Endodermal cell (in vitro differentiated cells): ENCODE measurements around the gene HTR1D. TPM values are rescaled to one million over a fixed set of nuclear protein-coding genes. Genes with fewer than 3 reads are reported as not detected.
"Not testable (repeated sequence)": the region's sequence is repeated elsewhere in the genome, so short reads cannot be mapped to it uniquely, and the experiment has no call there.

Experiments used
- DNase-seq: peaks from one replicate; pipeline ENCODE4 v3.0.0-alpha.2; 2017
- H3K27ac ChIP-seq: 2 replicates; pipeline ENCODE4 v1.5.1; 2013; ENCODE audit warnings: mild to moderate bottlenecking, low read depth, low read length, moderate library complexity
- H3K27me3 ChIP-seq: 2 replicates; pipeline ENCODE4 v1.6.1; 2013; ENCODE audit warnings: mild to moderate bottlenecking, low read length, moderate library complexity; ENCODE audit not compliant: insufficient read depth, control insufficient read depth, poor library complexity, severe bottlenecking
- H3K36me3 ChIP-seq: 2 replicates; pipeline ENCODE4 v1.7.0; 2013; ENCODE audit warnings: mild to moderate bottlenecking, low read length, moderate library complexity; ENCODE audit not compliant: control insufficient read depth, insufficient read depth
- H3K4me1 ChIP-seq: one replicate; pipeline ENCODE4 v1.7.0; 2013; ENCODE audit warnings: low read length; ENCODE audit not compliant: control insufficient read depth, insufficient read depth
- H3K4me3 ChIP-seq: 2 replicates; pipeline ENCODE4 v1.5.1; 2013; ENCODE audit warnings: mild to moderate bottlenecking, low read length, moderate library complexity
- H3K9ac ChIP-seq: 2 replicates; pipeline ENCODE4 v1.6.1; 2013; ENCODE audit warnings: mild to moderate bottlenecking, low read length, moderate library complexity; ENCODE audit not compliant: poor library complexity, severe bottlenecking; ENCODE audit errors: extremely low read depth
- H3K9me3 ChIP-seq: 2 replicates; pipeline ENCODE4 v1.6.1; 2013; ENCODE audit warnings: mild to moderate bottlenecking, low read length, moderate library complexity; ENCODE audit not compliant: control insufficient read depth
- H3K27ac Mint-ChIP-seq: 2 replicates; pipeline ENCODE4 v1.8.0; 2020; ENCODE audit warnings: mixed read lengths
- H3K27me3 Mint-ChIP-seq: 2 replicates; pipeline ENCODE4 v1.8.0; 2021; ENCODE audit warnings: mild to moderate bottlenecking, mixed read lengths; ENCODE audit not compliant: insufficient read depth
- H3K36me3 Mint-ChIP-seq: 2 replicates; pipeline ENCODE4 v1.8.0; 2020; ENCODE audit warnings: low read depth, mixed read lengths
- H3K4me1 Mint-ChIP-seq: 2 replicates; pipeline ENCODE4 v1.8.0; 2020; ENCODE audit warnings: mixed read lengths
- H3K4me3 Mint-ChIP-seq: 2 replicates; pipeline ENCODE4 v1.8.0; 2020; ENCODE audit warnings: mild to moderate bottlenecking, moderate library complexity, mixed read lengths
- H3K9me3 Mint-ChIP-seq: 2 replicates; pipeline ENCODE4 v1.8.0; 2020; ENCODE audit warnings: mild to moderate bottlenecking, mixed read lengths
- WGBS, 2 experiments: methylation state at CpG; one replicate each; pipeline versions ENCODE4 v1.1.5 to v1.1.7; 2013; ENCODE audit warnings: missing lambda C conversion rate in 2 of 2, mixed read lengths in 1 of 2; ENCODE audit not compliant: insufficient coverage in 1 of 2, insufficient read length in 1 of 2; 5-methylcytosine and 5-hydroxymethylcytosine counted together
- long read RNA-seq, 4 experiments: library from polyadenylated mRNA in 2 of 4; library from RNA in 1 of 4; library from capped mRNA in 1 of 4; stranded (forward) in 3 of 4; unstranded in 1 of 4; transcript quantifications; one replicate each; pipeline ENCODE4 v2.0.0, GENCODE V29; 2020 to 2021; ENCODE audit warnings: inconsistent platforms in 1 of 4
- polyA plus RNA-seq, 2 experiments: library from polyadenylated mRNA; stranded (reverse); fragments of 50-300 nt; gene quantifications; one replicate each; pipeline ENCODE4 v1.2.3, GENCODE V29; 2013
- total RNA-seq, 2 donors: library from RNA; stranded (reverse); fragmentation: NEBNext Ultra II Directional in 1 of 2; extraction: Animal tissue kit (Norgen Biotek cat#: 25700) in 1 of 2; gene quantifications; 2 replicates in 1 of 2; 3 replicates in 1 of 2; pipeline ENCODE4 v1.2.1, GENCODE V29; 2021
- TF ChIP-seq, protein P1 (sequence below): fragments of 200-600 bp; sonication (generic); conservative IDR thresholded peaks from 2 replicates; pipeline ENCODE4 v1.5.0; 2021; ENCODE audit warnings: antibody characterized with exemption, mild to moderate bottlenecking

The HTR1D gene, protein sequence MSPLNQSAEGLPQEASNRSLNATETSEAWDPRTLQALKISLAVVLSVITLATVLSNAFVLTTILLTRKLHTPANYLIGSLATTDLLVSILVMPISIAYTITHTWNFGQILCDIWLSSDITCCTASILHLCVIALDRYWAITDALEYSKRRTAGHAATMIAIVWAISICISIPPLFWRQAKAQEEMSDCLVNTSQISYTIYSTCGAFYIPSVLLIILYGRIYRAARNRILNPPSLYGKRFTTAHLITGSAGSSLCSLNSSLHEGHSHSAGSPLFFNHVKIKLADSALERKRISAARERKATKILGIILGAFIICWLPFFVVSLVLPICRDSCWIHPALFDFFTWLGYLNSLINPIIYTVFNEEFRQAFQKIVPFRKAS
- 1 to 10 TPM; 2.9 to 4.1 TPM for total RNA-seq
- polyA plus RNA-seq (2013, experiment 1 of 2) = 1.1 TPM
- 1.1 TPM for polyA plus RNA-seq (2013, experiment 2 of 2)
- long read RNA-seq, experiment 1, partial matches to known transcripts = 0 of 2 reads
- long read RNA-seq, experiment 1, other reads (novel, unspliced or antisense) = 1 of 2 reads
- long read RNA-seq, experiment 2, partial matches to known transcripts = 5 of 12 reads
- long read RNA-seq, experiment 2, other reads (novel, unspliced or antisense) = 5 of 12 reads
- long read RNA-seq, experiment 3, partial matches to known transcripts = 0 of 5 reads
- long read RNA-seq, experiment 3, other reads (novel, unspliced or antisense) = 4 of 5 reads
- long read RNA-seq, experiment 4 = 0 reads

DNA sequence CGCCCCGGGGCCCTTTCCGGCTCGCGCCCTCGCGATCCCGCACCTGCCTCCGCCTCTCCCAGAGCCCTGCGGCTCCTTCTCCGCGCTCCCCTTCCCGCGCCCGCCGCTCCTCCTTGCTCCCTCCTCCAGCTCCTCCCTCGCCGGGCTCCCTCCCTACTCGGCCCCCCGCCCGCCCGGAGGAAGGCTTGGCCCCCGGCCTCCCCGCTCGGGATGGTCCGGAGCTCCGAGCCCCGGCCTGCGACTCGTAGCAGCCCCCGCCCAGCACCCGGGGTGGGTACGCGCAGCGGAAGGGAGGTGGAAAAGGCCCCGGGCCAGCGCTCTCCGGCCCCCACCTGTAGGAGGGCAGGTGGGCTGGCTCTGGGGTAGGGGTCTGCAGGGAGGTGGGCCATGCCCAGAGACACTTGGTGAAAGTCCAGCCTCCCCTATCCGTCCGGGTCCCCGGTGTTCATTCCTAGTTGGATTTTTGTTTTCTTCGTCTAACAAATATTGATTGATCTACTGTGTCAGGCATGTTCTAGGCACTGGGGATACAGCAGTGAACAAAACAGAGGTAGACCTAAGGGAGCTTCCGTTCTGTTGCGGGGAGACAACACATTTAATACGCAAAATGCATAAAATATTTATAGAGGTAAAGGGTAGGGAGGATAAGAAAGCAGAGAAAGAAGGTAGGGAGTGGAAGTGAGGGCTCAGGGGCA lies at the start of gene HTR1D:
Gene HTR1D (minus strand): TSS at position 82 of the 695 bp plus-strand sequence. CDS start 23,283 bp downstream, outside the sequence.
- H3K27ac ChIP-seq = no peak within 1 kb of the TSS
- Mint-ChIP-seq H3K27ac (no peak within 1 kb of the TSS), H3K4me3 (peak within 1 kb of the TSS; percentile 66), H3K27me3 (peaks cover 32% of the 10 kb centered on the region), H3K36me3 (no peaks in the 10 kb centered on the region), H3K4me1 (peaks cover 11% of the 10 kb centered on the region), H3K9me3 (no peaks in the 10 kb centered on the region)
- H3K4me1 ChIP-seq = no peaks in the 10 kb centered on the region
- peak within 1 kb of the TSS; percentile 30 for H3K9ac ChIP-seq
- no peaks in the 10 kb centered on the region for H3K9me3 ChIP-seq
- peak; percentile 86 for DNase-seq
- TF ChIP-seq, protein P1, sequence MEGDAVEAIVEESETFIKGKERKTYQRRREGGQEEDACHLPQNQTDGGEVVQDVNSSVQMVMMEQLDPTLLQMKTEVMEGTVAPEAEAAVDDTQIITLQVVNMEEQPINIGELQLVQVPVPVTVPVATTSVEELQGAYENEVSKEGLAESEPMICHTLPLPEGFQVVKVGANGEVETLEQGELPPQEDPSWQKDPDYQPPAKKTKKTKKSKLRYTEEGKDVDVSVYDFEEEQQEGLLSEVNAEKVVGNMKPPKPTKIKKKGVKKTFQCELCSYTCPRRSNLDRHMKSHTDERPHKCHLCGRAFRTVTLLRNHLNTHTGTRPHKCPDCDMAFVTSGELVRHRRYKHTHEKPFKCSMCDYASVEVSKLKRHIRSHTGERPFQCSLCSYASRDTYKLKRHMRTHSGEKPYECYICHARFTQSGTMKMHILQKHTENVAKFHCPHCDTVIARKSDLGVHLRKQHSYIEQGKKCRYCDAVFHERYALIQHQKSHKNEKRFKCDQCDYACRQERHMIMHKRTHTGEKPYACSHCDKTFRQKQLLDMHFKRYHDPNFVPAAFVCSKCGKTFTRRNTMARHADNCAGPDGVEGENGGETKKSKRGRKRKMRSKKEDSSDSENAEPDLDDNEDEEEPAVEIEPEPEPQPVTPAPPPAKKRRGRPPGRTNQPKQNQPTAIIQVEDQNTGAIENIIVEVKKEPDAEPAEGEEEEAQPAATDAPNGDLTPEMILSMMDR = no peak
- H3K36me3 ChIP-seq = no peaks in the 10 kb centered on the region
- H3K27me3 ChIP-seq = peaks cover 30% of the 10 kb centered on the region
- WGBS, 2 experiments = 3% methylated on average over 5 to 45 of the region's 45 CpGs
- peak within 1 kb of the TSS; percentile 76 for H3K4me3 ChIP-seq

DNA sequence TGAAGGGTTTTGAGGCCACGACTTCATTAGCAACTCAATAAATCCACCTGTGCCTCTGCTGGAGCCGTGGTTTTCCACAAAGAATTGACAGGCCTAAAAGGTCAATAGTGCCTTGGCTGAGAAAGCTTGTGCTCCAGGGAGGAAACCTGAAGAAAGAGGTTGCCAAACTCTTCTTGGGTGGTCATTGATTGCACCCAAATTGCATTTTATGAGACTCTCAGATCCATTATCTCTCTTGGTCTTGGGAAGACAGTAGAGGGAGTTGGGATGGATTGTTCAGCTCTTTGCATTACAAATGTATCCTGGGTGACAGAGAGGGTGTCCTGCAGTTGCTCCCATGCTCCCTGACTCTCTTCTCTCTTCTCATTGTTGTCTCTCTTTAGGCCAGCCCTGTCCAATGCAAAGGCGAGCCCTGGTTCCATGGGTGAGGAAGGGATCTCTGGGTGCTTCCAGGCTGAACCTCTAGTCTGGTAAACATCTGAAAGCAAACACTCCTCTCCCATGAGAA lies 46.1 kb upstream of the HTR1D start:
- no peak for DNase-seq
- no peak overlapping the region for H3K4me3 Mint-ChIP-seq
- no peak overlapping the region for H3K27ac ChIP-seq

DNA sequence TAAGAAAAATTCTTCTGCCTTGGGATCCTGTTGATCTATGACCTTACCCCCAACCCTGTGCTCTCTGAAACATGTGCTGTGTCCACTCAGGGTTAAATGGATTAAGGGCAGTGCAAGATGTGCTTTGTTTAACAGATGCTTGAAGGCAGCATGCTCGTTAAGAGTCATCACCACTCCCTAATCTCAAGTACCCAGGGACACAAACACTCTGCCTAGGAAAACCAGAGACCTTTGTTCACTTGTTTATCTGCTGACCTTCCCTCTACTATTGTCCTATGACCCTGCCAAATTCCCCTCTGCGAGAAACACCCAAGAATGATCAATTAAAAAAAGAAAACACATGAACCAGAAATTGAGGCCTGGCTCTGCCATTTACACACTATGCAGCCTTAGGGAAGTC lies 40.8 kb upstream of the HTR1D start:
- H3K4me3 Mint-ChIP-seq, H3K36me3 Mint-ChIP-seq, H3K9ac ChIP-seq, H3K4me1 ChIP-seq, H3K9me3 ChIP-seq, H3K36me3 ChIP-seq, DNase-seq, H3K27me3 ChIP-seq, H3K4me1 Mint-ChIP-seq, H3K4me3 ChIP-seq, H3K27ac ChIP-seq, H3K27me3 Mint-ChIP-seq: not testable (repeated sequence)
- Mint-ChIP-seq H3K27ac (peak overlapping the region; percentile 89), H3K9me3 (peaks cover 17% of the 10 kb centered on the region)
- WGBS, 2 experiments = 60 to 81% methylated on average over 1 of the region's 2 CpGs

More for the DNA sequence above, 46.1 kb upstream of the HTR1D start:
- H3K9ac ChIP-seq = no peak overlapping the region
- Mint-ChIP-seq H3K36me3 (no peaks in the 10 kb centered on the region), H3K27ac (peak overlapping the region; percentile 71), H3K27me3 (no peaks in the 10 kb centered on the region), H3K9me3 (no peaks in the 10 kb centered on the region), H3K4me1 (peaks cover 12% of the 10 kb centered on the region)
- 40 to 59% methylated on average over 1 to 3 of the region's 3 CpGs for WGBS, 2 experiments
- H3K27me3 ChIP-seq = no peaks in the 10 kb centered on the region
- H3K9me3 ChIP-seq = no peaks in the 10 kb centered on the region
- no peak overlapping the region for H3K4me3 ChIP-seq
- TF ChIP-seq, protein P1 = no peak
- H3K4me1 ChIP-seq = no peaks in the 10 kb centered on the region
- no peaks in the 10 kb centered on the region for H3K36me3 ChIP-seq

DNA sequence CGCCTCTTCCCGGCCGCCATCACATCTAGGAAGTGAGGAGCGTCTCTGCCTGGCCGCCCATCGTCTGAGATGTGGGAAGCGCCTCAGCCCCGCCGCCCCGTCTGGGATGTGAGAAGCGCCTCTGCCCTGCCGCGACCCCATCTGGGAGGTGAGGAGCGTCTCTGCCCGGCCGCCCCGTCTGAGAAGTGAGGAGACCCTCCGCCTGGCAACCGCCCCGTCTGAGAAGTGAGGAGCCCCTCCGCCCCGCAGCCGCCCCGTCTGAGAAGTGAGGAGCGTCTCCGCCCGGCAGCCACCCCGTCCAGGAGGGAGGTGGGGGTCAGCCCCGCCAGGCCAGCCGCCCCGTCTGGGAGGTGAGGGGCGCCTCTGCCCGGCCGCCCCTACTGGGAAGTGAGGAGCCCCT lies 40.1 kb upstream of the HTR1D start:
- H3K27me3 Mint-ChIP-seq, H3K36me3 Mint-ChIP-seq: not testable (repeated sequence)

More for the DNA sequence above, 40.1 kb upstream of the HTR1D start:
- not testable (repeated sequence) for H3K9ac ChIP-seq, H3K4me1 Mint-ChIP-seq, H3K36me3 ChIP-seq, H3K4me3 Mint-ChIP-seq, H3K9me3 ChIP-seq, H3K4me3 ChIP-seq, H3K27ac Mint-ChIP-seq, H3K27me3 ChIP-seq, DNase-seq, H3K4me1 ChIP-seq, H3K27ac ChIP-seq
- H3K9me3 Mint-ChIP-seq = peaks cover 17% of the 10 kb centered on the region
- 95 to 100% methylated on average over 2 to 34 of the region's 34 CpGs for WGBS, 2 experiments
